HCT116 (cell line): ENCODE results near the gene FTO. TPM values are rescaled to one million over a fixed set of nuclear protein-coding genes. Genes with fewer than 3 reads are reported as not detected.

Experiments
- ATAC-seq: fragments of 200-7000 bp; cut with Tn5 transposase; 2 replicates; pipeline ENCODE4 v1.9.1; 2020; ENCODE audit warnings: mild to moderate bottlenecking, moderate library complexity
- BruUV-seq: library from RNA; stranded (reverse); fragments of 400-500 nt; replicated peaks from 2 replicates; lab custom pipeline; 2021; lab: Mats Ljungman, UMichigan
- CTCF ChIA-PET: fragments of 300-600 bp; sonication (Branson Sonifier 250); formaldehyde crosslinking; loops from one replicate; lab custom pipeline; 2021; ENCODE audit warnings: antibody characterized with exemption; lab: Charles Lee
- POLR2A ChIA-PET: fragments of 300-600, 350-600 bp; sonication (Branson Sonifier 250); formaldehyde crosslinking; loops from one replicate; lab custom pipeline; 2021; ENCODE audit warnings: antibody characterized with exemption; lab: Charles Lee
- RAD21 ChIA-PET, 2 experiments: fragments of 300-600 bp; sonication (Branson Sonifier 250); formaldehyde crosslinking; loops; one replicate each; lab custom pipeline; 2023; ENCODE audit warnings: low total read pairs in 2 of 2; ENCODE audit not compliant: uncharacterized antibody in 2 of 2, unreplicated experiment in 2 of 2, low non-redundant PET in 1 of 2; lab: Charles Lee
- DNase-seq: peaks from one replicate; pipeline ENCODE4 v3.0.0-alpha.2; 2010; ENCODE audit warnings: low read depth, low spot score
- H2AFZ ChIP-seq: fragments of 200-600 bp; shearing (Covaris generic), sonication (generic); 2 replicates; pipeline ENCODE4 v1.6.1; 2017; ENCODE audit warnings: low read depth, mixed run types, mixed read lengths, antibody characterized with exemption, low read length; ENCODE audit not compliant: poor library complexity, severe bottlenecking
- H3K27ac ChIP-seq: 2 replicates; pipeline ENCODE4 v1.5.1; 2012; ENCODE audit warnings: low read depth, low read length
- H3K27me3 ChIP-seq: fragments of 200-600 bp; sonication (generic); 2 replicates; pipeline ENCODE4 v1.6.1; 2016; ENCODE audit warnings: mixed run types, low read length, mixed read lengths; ENCODE audit not compliant: insufficient read depth
- H3K36me3 ChIP-seq, 2 experiments: fragments of 200-500 bp in 1 of 2; fragments of 200-600 bp in 1 of 2; sonication (Bioruptor generic) in 1 of 2; sonication (generic) in 1 of 2; 2 replicates each; pipeline versions ENCODE4 v1.5.1 to v1.6.1; 2014 to 2016; ENCODE audit warnings: low read length in 2 of 2, inconsistent platforms in 1 of 2, mixed read lengths in 1 of 2, mixed run types in 1 of 2; ENCODE audit not compliant: insufficient read depth in 2 of 2, control insufficient read depth in 1 of 2
- H3K4me1 ChIP-seq, 2 experiments: fragments of 200-600 bp in 1 of 2; sonication (generic) in 1 of 2; 2 replicates each; pipeline versions ENCODE4 v1.5.1 to v1.6.1; 2012 to 2017; ENCODE audit warnings: low read length in 2 of 2, inconsistent platforms in 1 of 2, mild to moderate bottlenecking in 1 of 2, mixed read lengths in 1 of 2, mixed run types in 1 of 2, moderate library complexity in 1 of 2; ENCODE audit not compliant: insufficient read depth in 2 of 2, control insufficient read depth in 1 of 2
- H3K4me2 ChIP-seq: fragments of 200-600 bp; sonication (generic); 2 replicates; pipeline ENCODE4 v1.6.1; 2017; ENCODE audit warnings: mixed run types, low read length, mixed read lengths
- H3K4me3 ChIP-seq, 2 experiments: fragments of 200-600 bp in 1 of 2; sonication (generic) in 1 of 2; replicated peaks in 1 of 2; 2 replicates each; pipeline ENCODE4 v1.5.1; 2011 to 2016; ENCODE audit warnings: low read length in 2 of 2, control low read depth in 1 of 2, low read depth in 1 of 2, mild to moderate bottlenecking in 1 of 2, mixed read lengths in 1 of 2, mixed run types in 1 of 2
- H3K79me2 ChIP-seq: fragments of 200-600 bp; sonication (generic); 2 replicates; pipeline ENCODE4 v1.6.1; 2017; ENCODE audit warnings: mild to moderate bottlenecking, mixed run types, low read length, moderate library complexity, mixed read lengths; ENCODE audit not compliant: insufficient read depth
- H3K9ac ChIP-seq: fragments of 200-600 bp; sonication (generic); 2 replicates; pipeline ENCODE4 v1.6.1; 2016; ENCODE audit warnings: low read length, mixed read lengths
- H3K9me2 ChIP-seq: fragments of 200-600 bp; sonication (generic), shearing (Covaris generic); 2 replicates; pipeline ENCODE4 v1.6.1; 2017; ENCODE audit warnings: mixed run types, mild to moderate bottlenecking, moderate library complexity; ENCODE audit not compliant: insufficient read depth
- H3K9me3 ChIP-seq, 2 experiments: fragments of 200-500 bp in 1 of 2; fragments of 200-600 bp in 1 of 2; sonication (Bioruptor generic) in 1 of 2; sonication (generic) in 1 of 2; 2 replicates each; pipeline ENCODE4 v1.6.1; 2014 to 2017; ENCODE audit warnings: low read length in 2 of 2, mixed read lengths in 2 of 2, inconsistent platforms in 1 of 2, low read depth in 1 of 2, mild to moderate bottlenecking in 1 of 2, mixed run types in 1 of 2, moderate library complexity in 1 of 2; ENCODE audit not compliant: control insufficient read depth in 1 of 2, insufficient read depth in 1 of 2
- H4K20me1 ChIP-seq: fragments of 200-600 bp; sonication (generic), shearing (Covaris generic); 2 replicates; pipeline ENCODE4 v1.6.1; 2017; ENCODE audit warnings: mixed run types, mild to moderate bottlenecking, moderate library complexity; ENCODE audit not compliant: insufficient read depth
- ATF3 ChIP-seq: IDR thresholded peaks from 2 replicates; pipeline ENCODE4 v1.6.1; 2012
- CBX3 ChIP-seq: IDR thresholded peaks from 2 replicates; pipeline ENCODE4 v1.6.1; 2012; ENCODE audit warnings: low read depth
- CEBPB ChIP-seq: IDR thresholded peaks from 2 replicates; pipeline ENCODE4 v1.6.1; 2012; ENCODE audit warnings: low read depth
- CTCF ChIP-seq, 3 experiments: fragments of 200-600 bp in 1 of 3; sonication (generic) in 1 of 3; IDR thresholded peaks in 2 of 3; conservative IDR thresholded peaks in 1 of 3; 2 replicates each; pipeline ENCODE4 v1.5.1; 2012 to 2017; ENCODE audit warnings: low read depth in 2 of 3, low read length in 2 of 3, antibody characterized with exemption in 1 of 3, borderline replicate concordance in 1 of 3, control low read depth in 1 of 3, mild to moderate bottlenecking in 1 of 3, mixed read lengths in 1 of 3, mixed run types in 1 of 3, moderate library complexity in 1 of 3; ENCODE audit not compliant: insufficient read depth in 1 of 3
- EGR1 ChIP-seq: IDR thresholded peaks from 2 replicates; pipeline ENCODE4 v1.6.1; 2012; ENCODE audit warnings: low read depth
- ELF1 ChIP-seq: IDR thresholded peaks from 2 replicates; pipeline ENCODE4 v1.6.1; 2012; ENCODE audit warnings: low read depth, borderline replicate concordance
- EZH2phosphoT487 ChIP-seq: fragments of 200-600 bp; IDR thresholded peaks from 2 replicates; pipeline ENCODE4 v1.6.1; 2018; ENCODE audit warnings: antibody characterized with exemption, borderline replicate concordance
- JUND ChIP-seq: IDR thresholded peaks from 2 replicates; pipeline ENCODE4 v1.6.1; 2012
- POLR2AphosphoS5 ChIP-seq: IDR thresholded peaks from 2 replicates; pipeline ENCODE4 v1.6.1; 2011; ENCODE audit warnings: mild to moderate bottlenecking, low read depth, low read length, moderate library complexity
- RAD21 ChIP-seq: IDR thresholded peaks from 2 replicates; pipeline ENCODE4 v1.6.1; 2012; ENCODE audit warnings: low read depth, mild to moderate bottlenecking
- SIN3A ChIP-seq: IDR thresholded peaks from 2 replicates; pipeline ENCODE4 v1.6.1; 2012; ENCODE audit warnings: low read depth
- SP1 ChIP-seq: IDR thresholded peaks from 2 replicates; pipeline ENCODE4 v1.6.1; 2012; ENCODE audit warnings: low read depth
- SRF ChIP-seq: IDR thresholded peaks from 2 replicates; pipeline ENCODE4 v1.6.1; 2012; ENCODE audit warnings: low read depth
- YY1 ChIP-seq: IDR thresholded peaks from 2 replicates; pipeline ENCODE4 v1.6.1; 2011; ENCODE audit warnings: low read length, low read depth, moderate library complexity, mild to moderate bottlenecking; ENCODE audit not compliant: insufficient replicate concordance; ENCODE audit errors: extremely low read depth
- ZFX ChIP-seq: fragments of 450-650 bp; IDR thresholded peaks from 2 replicates; pipeline ENCODE4 v1.6.1; 2017
- ZNF274 ChIP-seq: fragments of 200-500 bp; sonication (Bioruptor generic); IDR thresholded peaks from 2 replicates; pipeline ENCODE4 v1.6.1; 2014; ENCODE audit warnings: mild to moderate bottlenecking, low read depth, low read length, inconsistent platforms
- intact Hi-C: fragments of 100-400 bp; cut with micrococcal nuclease; formaldehyde crosslinking; loops from 2 replicates; pipeline ENCODE4 v1.10.0; 2022
- total RNA-seq: library from RNA; stranded (reverse); gene quantifications from one replicate; pipeline ENCODE4 v1.2.1, GENCODE V29; 2021; ENCODE audit not compliant: unreplicated experiment
- TF ChIP-seq, protein P1 (sequence below): IDR thresholded peaks from 2 replicates; pipeline ENCODE4 v1.6.1; 2011; ENCODE audit warnings: mild to moderate bottlenecking, low read length, moderate library complexity; ENCODE audit not compliant: insufficient replicate concordance; ENCODE audit errors: extremely low read depth
- TF ChIP-seq, protein P2 (sequence below): IDR thresholded peaks from 2 replicates; pipeline ENCODE4 v1.6.1; 2012; ENCODE audit warnings: low read depth
- TF ChIP-seq, protein P3 (sequence below): IDR thresholded peaks from 2 replicates; pipeline ENCODE4 v1.6.1; 2012

FTO gene
- total RNA-seq, 1 experiment from 2014 or later: 55.2 TPM

- no peak for TF ChIP-seq EGR1
- no peak for TF ChIP-seq SP1
- TF ChIP-seq, all 23 proteins: peak for 0
Measured at GRCh38 chr16:53827741-53828140, 123.8 kb downstream of the FTO start (continued).

GRCh38 chr16:53829186-53829747 is 125.3 kb downstream of the FTO start:
- H3K27ac ChIP-seq: no peak overlapping the region
- CTCF ChIA-PET: no interaction called here
- DNase-seq (no peak), ATAC-seq (no peak)
- no peak overlapping the region for H3K9ac ChIP-seq
- BruUV-seq: no TSS peak
- no peaks in the 10 kb centered on the region for H3K9me3 ChIP-seq
- H3K27me3 ChIP-seq: no peaks in the 10 kb centered on the region
- H3K9me2 ChIP-seq: 0 out of 2 replicates have a peak, but pooled peaks cover 6% of the 10 kb centered on the region
- RAD21 ChIA-PET: no interaction called here
- no peaks in the 10 kb centered on the region; the same call in 1 of the 2 replicates for H3K79me2 ChIP-seq
- H3K4me1 ChIP-seq: no peaks in the 10 kb centered on the region; a peak in 1 of 4 replicates
- H3K36me3 ChIP-seq: no peaks in the 10 kb centered on the region
- intact Hi-C loops: no loop called here
- POLR2A ChIA-PET: no interaction called here
- no peak overlapping the region for H3K4me2 ChIP-seq
- no peak overlapping the region for H2AFZ ChIP-seq
- H4K20me1 ChIP-seq: no peaks in the 10 kb centered on the region
- no peak overlapping the region for H3K4me3 ChIP-seq
- TF ChIP-seq ELF1 (no peak), POLR2AphosphoS5 (no peak), SIN3A (no peak), EGR1 (no peak), EZH2phosphoT487 (no peak), ZNF274 (no peak), CEBPB (no peak), CTCF (IDR thresholded peaks at IDR 0.05 in 2 of 3, conservative IDR thresholded peaks at IDR 0.05 in 1 of 3; ENCODE audit: borderline replicate concordance in 1 of 3, insufficient read depth in 1 of 3, low read depth in 2 of 3, low read length in 2 of 3) (no peak), YY1 (no peak), RAD21 (no peak), ATF3 (no peak), ZFX (no peak), JUND (no peak), SRF (no peak), CBX3 (no peak)
- TF ChIP-seq, protein P1, sequence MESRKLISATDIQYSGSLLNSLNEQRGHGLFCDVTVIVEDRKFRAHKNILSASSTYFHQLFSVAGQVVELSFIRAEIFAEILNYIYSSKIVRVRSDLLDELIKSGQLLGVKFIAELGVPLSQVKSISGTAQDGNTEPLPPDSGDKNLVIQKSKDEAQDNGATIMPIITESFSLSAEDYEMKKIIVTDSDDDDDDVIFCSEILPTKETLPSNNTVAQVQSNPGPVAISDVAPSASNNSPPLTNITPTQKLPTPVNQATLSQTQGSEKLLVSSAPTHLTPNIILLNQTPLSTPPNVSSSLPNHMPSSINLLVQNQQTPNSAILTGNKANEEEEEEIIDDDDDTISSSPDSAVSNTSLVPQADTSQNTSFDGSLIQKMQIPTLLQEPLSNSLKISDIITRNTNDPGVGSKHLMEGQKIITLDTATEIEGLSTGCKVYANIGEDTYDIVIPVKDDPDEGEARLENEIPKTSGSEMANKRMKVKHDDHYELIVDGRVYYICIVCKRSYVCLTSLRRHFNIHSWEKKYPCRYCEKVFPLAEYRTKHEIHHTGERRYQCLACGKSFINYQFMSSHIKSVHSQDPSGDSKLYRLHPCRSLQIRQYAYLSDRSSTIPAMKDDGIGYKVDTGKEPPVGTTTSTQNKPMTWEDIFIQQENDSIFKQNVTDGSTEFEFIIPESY: no peak
- TF ChIP-seq, protein P2, sequence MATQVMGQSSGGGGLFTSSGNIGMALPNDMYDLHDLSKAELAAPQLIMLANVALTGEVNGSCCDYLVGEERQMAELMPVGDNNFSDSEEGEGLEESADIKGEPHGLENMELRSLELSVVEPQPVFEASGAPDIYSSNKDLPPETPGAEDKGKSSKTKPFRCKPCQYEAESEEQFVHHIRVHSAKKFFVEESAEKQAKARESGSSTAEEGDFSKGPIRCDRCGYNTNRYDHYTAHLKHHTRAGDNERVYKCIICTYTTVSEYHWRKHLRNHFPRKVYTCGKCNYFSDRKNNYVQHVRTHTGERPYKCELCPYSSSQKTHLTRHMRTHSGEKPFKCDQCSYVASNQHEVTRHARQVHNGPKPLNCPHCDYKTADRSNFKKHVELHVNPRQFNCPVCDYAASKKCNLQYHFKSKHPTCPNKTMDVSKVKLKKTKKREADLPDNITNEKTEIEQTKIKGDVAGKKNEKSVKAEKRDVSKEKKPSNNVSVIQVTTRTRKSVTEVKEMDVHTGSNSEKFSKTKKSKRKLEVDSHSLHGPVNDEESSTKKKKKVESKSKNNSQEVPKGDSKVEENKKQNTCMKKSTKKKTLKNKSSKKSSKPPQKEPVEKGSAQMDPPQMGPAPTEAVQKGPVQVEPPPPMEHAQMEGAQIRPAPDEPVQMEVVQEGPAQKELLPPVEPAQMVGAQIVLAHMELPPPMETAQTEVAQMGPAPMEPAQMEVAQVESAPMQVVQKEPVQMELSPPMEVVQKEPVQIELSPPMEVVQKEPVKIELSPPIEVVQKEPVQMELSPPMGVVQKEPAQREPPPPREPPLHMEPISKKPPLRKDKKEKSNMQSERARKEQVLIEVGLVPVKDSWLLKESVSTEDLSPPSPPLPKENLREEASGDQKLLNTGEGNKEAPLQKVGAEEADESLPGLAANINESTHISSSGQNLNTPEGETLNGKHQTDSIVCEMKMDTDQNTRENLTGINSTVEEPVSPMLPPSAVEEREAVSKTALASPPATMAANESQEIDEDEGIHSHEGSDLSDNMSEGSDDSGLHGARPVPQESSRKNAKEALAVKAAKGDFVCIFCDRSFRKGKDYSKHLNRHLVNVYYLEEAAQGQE: no peak
- TF ChIP-seq, protein P3, sequence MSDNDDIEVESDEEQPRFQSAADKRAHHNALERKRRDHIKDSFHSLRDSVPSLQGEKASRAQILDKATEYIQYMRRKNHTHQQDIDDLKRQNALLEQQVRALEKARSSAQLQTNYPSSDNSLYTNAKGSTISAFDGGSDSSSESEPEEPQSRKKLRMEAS: no peak
